IPS-NIHi7 (cell line): Measurements from ENCODE around the gene FGFRL1.
A peak's percentile ranks its signal among the peaks of the same experiment; 100 is the strongest.
"Not testable (repeated sequence)": the region's sequence is repeated elsewhere in the genome, so short reads cannot be mapped to it uniquely, and the experiment has no call there.

Experiments used
- DNase-seq: peaks from one replicate; pipeline ENCODE4 v3.0.0; 2012; ENCODE audit warnings: mixed read lengths; ENCODE audit errors: extremely low spot score

FGFRL1 gene

DNA sequence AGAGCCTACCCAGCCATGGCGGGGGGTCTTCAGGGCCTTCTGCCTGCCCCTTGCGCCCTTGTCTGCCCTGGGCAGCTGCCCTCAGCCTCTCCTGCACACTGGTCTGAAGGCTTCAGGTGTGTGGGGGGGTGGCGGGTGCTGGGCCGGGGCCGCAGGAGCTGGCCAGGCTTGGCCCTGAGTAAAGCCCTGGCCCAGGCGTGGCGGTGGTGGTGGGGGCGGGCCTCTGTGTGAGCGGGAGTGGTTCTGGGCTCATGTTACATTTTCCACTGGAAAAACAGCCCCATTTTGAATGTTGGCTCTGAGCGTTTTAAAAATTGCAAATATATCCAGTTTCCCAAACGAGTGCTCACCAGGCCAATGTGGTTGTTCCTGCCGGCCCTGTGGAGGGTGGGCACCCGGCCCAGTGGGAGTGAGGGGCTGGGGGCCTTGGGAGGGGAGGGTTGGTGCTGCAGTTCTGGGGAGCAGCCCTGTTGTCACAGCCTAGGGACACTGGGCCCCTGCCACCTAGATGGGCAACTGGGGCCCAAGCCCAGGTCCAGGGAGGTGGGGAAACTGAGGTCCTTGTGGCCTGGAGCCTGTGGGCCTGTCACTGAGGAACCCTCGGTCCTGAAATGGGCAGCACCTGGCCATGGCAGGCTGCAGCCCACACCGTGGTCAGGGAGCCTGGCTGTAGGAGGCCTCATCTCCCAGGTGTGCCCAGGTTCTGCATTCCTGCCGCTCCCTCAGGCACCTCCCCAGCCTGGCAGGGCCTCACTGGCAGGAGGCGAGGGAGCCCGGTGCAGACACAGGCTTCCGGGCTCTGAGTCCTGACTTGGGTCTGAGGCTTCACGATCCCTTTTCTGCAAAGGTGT is 28.3 kb downstream of the FGFRL1 start:
- peak; percentile 65 for DNase-seq

DNA sequence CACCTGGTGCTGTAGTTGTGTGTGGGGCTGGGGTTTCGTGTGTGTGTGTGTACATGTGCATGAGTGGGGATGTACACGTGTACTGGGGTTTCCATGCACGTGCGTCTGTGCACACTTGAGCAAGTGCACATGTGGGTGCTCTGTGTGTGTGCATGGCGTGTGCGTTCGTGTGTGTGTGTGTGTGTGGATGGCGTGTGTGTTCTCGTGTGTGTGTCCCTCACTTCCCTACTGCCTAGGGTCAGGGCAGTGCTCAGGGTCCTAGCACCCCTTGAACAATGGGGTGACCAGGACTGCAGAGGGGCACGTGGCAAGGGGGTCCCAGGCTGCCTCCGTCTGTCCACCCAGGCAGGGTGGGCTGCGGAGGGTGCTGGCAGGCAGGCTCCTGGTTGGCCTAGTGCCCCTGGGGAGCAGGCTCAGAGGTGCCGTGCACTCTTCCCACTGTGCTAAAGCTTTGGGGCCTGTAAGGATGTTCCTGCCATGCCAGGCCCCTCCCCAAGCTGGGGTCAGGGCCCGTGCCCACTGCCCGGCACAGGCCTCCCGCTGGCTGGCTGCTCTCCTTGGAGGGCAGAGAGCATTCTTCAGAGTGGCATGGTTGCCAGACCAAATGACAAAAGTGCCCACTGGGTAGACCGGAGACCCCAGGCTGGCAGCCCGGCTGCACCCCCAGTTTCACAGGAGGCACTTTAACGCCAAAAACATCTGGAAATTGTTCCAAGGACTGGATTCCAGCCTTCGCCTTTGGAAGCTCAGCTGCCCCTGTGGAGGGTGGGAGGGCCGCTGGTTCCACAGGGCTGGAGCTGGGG is 29.1 kb downstream of the FGFRL1 start:
- DNase-seq: no peak

DNA sequence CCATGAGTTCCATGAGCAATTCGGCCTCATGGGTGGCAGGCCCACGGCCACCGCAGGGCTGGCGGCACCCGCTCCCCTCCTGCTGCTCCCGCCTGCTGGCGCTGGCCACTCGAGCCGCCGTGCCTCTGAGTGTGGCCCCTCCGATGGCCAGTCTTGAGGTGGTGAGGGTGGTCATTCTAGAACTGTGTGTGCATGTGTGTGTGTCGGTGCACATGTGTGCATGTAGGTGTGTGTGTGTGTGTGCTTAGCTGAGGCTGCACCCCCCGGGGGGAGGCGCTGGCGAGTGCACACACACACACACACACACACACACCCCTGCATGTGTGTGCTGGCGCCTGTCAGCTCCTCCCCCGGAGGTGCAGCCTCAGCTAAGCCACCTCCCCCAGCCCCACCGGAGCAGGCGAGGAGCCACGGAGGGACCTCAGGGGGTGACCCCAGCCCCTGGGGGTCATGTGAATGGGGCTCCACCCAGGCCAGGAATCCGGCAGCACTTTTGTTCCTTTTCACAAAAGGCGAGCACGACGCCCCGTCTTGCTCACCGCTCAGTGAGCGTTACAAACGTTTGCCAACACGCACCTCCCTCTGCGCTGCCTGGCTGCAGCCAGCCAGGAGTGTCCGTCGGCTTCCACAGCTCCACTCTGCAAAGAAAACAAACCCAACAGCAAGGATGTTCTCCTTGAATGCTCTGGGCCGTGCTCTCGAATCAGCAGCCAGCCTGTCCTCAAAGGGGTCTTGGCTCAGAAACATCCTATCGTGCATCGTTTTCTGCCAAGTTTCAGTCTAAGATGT is 29.9 kb downstream of the FGFRL1 start:
- DNase-seq: no peak

DNA sequence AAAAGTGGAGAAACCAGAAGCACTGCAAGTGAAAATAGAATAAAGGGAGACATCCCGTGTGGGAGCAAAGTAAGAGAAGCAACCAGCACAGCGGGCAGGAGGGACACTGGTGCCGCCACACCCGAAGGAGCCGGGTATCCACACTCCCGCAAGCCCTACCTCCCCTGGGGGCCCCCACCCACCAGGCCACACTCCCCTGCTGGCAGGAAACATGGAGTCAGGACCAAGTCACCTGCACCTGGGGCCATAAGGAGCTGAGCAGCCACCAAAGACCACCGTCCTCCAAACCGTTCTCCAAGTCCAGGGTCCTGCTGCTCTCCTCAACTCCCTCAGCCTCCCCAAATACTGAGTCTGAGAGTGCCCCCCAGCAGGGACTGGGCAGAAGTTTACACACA is 30.5 kb downstream of the FGFRL1 start:
- DNase-seq: no peak

DNA sequence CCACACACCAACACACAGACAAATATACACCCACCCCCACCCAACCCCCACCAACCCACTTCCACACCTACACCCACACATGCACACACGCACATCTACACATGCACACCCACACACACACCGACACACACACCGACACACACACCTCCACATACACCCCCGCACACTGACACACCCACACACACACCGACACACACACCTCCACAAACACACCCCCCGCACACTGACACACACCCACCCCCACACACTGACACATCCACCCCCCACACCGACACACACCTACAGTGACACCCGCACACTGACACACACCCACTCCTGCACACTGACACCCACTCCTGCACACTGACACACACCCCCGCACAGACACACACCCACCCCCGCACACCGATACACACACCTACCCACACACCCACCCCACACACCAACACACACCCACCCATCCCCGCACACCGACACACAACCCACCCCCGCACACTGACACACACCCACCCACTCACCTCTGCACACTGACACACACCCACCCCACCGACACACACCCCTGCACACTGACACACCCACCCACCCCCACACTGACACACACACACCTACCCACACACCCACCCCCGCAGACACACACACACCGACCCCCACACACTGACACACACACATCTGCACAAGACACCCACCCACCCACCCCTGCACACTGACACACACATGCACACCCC is 31.1 kb downstream of the FGFRL1 start:
- DNase-seq: no peak

DNA sequence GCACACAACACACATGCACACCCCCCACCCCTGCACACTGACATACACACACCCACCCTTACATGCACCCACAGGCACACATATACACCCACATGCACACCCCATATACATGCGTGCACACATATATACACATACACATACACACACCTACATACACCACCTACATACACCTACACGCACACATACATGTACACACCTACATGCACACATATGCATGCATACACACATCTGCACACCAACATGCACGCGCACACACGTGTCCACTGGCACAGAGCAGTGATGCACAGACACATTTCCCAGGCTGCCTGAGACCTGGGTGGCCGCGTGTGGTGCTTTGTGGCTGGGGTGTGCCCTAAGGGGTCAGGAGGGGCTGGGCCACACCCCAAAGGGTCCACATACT is 31.7 kb downstream of the FGFRL1 start:
- DNase-seq: no peak

DNA sequence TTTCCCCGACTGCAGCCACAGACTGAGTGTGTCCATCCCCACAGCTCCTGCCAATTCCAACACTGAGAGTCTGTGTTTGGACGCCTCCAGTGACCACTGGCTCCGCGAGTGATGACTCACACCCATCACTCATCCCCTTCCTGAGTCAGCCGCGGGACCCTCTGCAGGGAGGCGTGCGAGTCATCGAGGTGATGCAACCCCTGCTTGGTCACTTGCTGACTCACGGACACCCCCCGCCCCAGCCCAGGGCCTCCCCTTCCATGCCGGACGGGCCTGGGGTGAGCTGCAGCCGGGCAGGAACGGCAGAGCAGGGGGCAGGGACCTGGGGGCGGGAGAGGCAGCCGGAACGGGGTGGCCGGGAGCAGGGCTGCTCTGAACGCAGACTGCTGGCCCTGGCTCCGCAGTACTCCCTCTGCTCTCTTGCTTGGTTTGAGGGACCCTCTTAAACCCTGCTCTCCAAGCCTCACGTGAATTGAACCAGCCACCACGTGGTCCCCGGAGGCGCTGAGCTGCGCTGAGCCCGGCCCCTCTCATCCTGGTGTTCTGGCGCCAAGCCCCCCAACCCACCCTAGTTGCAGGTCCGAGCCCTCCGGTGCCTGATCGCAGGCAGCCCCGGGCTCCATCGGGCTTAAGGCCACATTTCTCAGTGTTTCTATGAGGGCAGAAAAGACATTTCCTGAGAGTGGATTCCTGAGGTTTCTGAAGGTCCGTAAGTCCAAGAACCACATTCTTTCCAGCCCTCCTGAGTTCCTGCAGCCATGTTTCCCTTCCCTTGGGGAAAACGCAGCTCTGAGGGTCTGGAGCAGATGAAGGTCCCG is 32.4 kb downstream of the FGFRL1 start:
- DNase-seq: peak; percentile 77

DNA sequence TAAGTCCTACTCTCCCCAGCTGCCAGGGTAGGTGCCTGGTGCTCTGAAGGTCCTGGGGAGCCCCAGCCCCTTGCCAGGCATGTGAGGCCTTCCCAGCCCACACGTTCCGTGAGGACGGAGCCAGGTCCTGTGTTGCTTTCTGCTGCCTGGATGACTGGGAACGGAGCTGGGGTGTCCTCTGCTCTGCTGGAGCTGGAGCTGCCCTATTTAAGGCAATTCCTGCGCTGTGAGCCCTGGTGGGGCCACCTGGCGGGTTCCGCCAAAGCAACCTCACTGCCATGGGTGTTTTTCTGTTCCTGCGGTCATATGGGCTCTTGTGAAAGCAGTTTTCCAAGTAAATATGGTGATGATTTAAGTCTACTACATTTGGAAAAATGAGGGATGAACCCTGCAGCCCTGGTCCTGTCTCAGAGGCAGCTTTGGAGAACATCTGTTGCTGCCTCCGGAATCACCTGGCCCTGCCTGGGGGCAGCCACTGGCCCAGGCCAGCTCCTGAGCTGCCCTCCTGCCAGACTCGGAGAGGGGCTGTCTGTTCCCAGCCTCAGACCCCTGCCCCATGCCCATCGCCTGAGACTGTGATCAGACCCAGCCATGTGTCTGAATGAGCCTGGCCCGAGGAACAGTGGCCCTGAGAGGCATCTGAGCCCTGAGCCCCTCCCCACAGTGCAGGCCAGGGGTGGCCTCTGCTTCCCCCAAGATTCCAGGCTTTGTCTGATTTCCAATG is 33.2 kb downstream of the FGFRL1 start:
- no peak for DNase-seq

DNA sequence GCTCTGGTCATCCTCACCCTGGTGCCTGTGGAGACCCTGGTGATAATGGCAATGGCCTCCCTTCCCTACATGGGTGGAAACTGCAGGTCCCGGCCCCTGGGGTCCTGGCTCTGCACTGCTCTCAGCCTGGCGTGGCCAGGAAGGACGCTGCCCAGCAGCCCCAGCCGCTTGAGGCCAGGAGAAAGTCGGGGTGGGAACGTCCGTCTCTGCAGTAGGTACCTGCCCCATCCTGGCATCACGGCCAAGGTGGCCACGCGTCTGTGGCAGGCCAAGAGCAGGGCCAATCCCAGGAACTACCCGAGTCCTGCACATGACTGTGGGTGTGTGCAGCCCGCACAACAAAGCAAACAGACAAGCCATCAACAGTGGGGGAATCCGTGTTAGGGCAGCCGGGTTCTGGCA is 33.8 kb downstream of the FGFRL1 start:
- DNase-seq: no peak

DNA sequence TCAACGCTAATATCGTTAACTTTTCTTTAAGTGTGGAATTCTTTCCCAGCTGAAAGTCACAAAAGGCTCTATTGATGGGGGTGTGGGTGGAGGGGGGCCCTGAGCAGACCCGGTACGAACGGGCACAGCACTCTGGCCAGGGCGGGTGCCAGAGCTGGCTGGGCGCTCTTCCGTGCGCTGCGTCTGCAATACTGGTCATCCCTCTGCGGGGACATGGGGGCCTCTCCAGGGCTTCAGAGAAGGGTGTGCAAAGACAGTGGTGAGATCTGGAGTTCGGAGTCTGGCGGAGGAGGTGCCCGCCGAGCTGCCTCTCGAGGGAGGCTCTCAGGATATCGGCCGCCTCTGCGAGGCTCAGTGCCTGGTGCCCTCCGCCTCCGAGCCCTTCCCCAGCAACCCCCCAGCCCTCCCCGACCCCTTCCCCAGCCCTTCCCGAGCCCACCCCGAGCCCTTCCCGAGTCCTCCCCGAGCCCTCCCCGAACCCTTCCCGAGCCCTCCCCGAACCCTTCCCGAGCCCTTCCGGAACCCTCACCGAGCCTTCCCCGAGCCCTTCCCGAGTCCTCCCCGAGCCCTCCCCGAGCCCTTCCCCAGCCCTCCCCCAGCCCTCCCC is 34.3 kb downstream of the FGFRL1 start:
- DNase-seq: no peak

DNA sequence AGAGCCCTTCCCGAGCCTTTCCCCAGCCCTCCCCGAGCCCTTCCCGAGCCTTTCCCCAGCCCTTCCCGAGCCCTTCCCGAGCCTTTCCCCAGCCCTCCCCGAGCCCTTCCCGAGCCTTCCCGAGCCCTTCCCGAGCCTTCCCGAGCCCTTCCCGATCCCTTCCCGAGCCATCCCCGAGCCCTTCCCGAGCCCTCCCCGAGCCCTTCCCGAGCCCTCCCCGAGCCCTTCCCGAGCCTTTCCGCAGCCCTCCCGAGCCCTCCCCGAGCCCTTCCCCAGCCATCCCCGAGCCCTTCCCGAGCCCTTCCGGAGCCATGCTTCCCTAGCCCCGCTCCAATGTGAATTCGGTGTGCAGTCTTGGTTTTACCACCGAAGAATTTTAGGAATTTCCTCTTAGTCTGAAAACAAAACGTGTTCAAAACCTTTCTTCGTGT is 35.2 kb downstream of the FGFRL1 start:
- not testable (repeated sequence) for DNase-seq

DNA sequence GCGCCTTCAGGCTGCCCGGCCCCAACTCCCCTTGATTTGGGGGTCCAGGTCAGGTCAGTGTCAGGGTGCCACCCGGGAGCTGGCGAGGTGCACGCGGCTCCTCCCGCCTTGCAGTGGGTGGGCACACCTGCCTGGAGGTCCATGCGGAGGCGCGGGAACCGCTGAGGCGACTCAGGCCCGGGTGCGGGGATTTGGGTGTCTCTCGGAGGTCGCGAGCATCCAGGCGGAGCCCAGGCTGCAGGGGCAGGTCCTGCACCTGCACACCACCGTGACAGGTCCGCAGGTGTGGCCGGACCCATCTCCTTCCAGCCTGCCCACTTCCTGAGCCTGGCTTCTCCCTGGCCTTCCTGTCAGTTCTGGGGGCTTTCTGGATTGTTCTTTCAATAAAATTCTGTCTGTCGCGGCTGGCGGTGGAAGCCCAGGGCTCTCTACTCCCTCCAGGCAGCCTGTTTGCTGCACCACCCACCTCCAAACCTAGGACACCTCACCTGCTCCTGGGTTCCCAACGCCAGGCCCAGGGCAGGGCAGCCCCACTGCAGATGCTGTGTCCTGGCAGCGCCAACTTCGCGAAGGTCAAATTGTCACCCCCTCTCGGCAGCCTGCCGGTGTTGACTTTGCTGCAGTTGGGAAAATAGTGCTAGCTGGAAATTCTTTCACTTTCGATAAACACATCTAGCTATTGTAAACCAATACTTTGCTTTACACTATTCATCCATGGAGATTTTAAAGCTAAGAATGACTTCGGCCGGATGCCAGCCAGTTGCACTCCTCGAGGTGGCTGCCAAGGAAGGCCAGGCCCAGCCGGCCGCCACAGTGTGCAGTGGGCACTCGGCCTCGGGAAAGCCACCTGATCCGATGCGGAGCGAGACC is 35.9 kb downstream of the FGFRL1 start:
- DNase-seq: no peak

DNA sequence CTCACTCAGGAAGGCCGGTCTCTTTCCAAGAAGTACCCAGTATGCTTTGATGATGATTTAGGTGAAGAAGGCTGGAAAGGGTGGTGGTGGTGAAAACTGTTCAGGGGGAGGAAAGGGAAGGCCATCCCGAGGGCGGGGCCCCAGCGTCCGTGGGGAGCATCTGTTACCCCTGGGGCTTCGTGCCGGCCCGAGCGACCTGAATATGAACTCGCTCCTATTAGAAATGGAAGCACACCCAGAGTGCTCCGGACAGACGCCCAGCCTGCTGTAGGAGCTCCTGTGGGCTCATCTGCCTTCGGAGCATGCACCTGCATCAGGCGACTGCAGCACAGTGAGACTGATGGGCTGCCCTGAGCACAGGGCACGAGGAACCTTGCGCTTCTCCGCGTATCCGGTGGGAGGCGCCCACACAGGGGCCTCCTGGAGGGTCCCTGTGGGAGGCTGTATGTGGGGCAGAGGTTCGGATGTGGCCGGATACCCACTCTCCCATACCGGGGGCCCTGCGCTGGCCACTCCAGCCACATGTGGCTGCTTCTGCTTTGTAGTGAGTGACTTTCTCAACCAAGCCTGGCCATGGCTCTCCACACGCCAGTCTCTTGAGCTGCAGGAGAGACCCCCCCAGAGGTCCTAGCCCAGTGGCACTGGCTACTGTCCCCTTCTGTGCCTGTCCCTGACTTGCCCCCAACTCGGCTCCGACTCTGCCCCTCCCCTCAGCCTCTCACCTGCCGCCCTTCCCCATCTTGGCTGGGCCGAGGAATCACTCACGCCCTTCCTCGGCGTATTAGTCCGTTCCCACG is 36.7 kb downstream of the FGFRL1 start:
- DNase-seq: no peak

DNA sequence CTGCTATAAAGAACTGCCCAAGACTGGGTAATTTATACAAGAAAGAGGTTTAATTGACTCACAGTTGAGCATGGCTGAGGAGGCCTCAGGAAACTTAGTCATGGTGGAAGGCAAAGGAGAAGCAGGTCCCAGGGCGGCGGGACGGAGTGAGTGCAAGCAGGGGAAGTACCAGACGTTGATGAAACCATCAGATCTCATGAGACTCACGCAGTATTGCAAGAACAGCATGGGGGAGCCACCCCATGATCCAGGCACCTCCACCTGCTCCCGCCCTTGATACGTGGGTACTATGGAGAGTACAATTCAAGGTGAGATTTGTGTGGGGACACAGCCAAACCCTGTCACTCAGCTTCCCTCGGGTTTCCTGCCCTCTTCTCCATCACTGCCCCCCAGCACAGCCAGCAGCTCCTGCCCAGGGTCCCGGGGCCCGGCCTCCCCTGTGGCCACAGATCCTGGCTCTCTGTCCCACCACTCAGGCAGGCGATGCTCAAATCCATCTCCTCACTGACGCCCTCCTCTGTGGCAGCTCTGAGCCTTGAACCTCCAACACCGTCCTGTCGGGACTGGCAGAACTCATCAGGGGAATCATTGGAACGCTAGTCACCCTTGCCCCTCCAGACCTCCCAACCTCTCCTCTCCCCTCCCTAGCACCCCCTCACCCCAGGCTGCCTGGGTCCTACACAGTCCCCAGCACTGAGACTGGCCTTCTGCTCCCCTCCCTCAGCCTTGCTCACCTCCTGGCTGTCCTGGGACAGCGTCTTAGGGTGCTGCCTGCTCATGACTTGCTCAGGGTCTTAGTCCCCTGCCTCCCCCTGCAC is 37.6 kb downstream of the FGFRL1 start:
- no peak for DNase-seq

DNA sequence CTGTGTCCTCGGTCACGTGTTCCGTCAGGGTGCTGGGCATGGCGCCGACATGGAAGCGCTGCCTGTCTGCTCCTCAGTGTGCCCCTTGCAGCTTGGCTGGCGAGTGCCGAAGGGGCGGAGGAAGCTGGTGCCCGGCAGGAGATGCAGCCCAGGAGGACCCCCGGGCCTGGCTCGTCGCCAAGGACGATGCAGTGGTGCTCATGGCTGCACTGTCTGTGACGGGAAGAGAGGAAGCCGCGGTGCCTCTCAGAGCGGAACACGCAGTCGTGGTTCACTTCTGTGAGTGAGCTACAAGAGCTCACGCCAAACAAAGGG is 38.1 kb downstream of the FGFRL1 start:
- no peak for DNase-seq

DNA sequence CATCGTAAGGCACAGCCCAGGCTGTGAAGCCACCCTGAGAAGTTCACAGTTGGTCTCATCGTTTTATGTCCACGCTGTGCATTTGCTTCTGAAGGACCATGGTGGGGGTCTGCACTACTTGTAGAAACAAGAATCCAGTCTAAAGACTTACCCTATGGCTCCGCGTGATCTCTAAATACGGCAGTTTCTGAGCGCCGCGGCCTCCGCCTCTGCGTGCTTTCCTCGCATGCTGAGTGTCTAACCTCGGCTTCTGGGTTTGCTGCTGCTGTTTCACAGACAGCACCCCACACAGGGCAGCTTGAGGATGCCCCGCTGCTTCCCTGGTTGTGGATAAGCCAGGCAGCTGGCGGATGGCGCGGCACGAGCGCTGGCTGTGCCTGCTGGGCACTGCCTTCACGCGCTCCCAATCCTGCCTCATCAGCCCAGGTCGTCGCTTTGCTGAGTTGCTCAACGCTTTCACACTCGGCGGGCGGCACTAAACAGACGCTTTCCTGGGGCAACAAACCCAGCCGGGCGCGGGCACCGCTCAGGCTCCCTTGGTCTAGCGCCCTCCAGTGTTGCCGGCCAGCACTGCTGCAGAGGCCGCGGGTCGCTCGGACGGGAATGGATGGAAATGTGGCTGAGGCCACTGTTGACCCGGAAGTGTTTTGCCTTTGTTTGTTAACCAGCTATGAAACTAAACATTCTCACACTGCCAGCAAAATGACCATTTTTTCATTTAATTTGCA is 39.2 kb downstream of the FGFRL1 start:
- DNase-seq: peak; percentile 68
